ENCODE measurements around the gene AGAP3.

The AGAP3 gene

DNA sequence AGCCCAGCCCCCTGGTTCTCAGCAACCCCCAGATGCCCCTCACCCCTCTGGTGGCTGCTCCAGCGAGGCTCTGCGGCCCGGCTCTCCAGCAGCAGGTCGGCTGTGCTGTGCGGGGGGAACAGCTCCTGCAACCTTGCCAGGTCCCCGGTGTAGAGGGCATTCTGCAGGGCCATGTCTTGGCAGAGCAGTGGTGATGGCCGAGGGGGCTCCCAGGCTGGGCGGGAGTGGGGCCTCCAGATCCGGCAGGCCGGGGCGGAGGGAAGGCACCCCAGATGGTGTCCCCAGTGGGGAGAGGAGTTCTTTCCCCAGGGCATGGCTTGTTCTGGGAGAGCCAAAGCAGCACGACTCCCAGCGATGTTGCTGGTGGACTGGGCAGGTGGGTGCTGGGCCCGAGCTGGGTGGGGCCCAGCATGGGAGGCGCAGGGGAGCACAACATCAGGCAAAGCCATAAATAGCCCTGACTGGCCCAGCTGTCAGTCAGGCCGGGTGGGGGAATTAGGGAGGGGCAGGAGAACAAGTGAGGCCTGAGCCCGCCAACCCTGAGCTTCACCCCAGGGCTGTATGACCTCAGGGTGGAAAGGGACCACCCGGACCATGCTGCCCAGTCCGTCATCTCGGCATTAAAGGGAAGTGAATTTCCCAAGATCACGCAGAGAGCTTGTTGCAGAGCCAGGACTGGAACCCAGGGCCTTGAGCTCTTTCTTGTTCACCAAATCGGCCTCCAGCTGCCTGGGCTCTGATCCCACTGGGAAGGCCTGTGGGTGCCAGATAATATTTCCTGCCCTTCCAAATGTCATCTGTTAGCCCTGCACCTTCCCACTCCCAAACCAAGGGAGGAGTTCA lies 101.4 kb downstream of the AGAP3 start:
- no peak for DNase-seq

- DNase-seq = no peak
These were observed 101.9 kb downstream of the AGAP3 start for GRCh38 chr7:151188252-151188542.

GRCh38 chr7:151189038-151189437 lies 102.8 kb downstream of the AGAP3 start:
- DNase-seq = no peak

DNA sequence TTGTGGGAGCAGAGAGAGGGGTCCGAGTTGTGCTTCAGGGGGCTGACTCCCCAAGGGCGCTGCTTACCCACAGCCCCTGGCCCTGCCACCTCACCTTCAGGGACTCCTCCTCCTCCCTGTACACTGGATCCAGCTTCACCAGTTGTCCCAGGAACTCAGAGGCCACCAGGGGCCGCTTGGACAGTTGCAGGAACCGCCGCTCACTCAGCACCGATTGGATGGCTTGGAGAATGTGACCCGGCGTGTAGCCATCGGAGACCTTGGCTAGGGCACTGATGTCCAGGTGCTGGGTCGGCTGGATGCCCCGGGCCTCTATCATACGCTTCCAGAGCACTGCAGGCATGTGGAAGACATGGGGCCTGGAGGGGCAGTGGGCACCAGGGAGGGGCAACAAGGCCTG lies 105.3 kb downstream of the AGAP3 start:
- DNase-seq = no peak

DNA sequence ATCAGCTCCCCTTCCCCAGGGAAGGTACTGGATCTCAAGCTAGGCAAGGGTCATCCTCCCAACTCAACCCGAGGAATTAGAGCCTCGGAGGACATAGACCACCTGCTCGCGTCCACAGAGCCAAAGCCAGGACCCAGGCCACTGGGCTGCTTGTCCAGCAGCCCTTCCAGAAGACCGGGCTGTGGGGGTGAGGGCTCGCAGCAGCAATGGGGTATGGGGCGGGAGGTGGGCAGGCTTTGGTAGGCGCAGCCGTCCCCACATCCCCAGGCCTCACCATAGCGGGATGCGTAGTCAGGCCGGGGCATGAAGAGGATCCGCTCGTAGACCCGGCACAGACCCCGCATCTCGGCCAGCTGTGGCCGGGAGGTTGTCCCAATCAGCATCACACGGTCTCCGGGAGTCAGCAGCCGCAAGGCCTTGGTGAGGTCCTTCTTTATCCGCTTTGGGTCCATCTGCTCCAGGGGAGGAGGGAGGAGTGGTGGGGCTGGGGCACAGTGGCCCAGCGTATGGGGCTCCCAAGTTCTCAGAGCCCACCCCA lies 105.8 kb downstream of the AGAP3 start:
- DNase-seq = no peak

- no peak for DNase-seq
These were observed 107.1 kb downstream of the AGAP3 start for GRCh38 chr7:151193203-151193978.
